ENCODE measurements around the gene WDR93. TPM values are rescaled to one million over a fixed set of nuclear protein-coding genes. Genes with fewer than 3 reads are reported as not detected.

Gene WDR93
- total RNA-seq, 1 experiment from 2014 or later, result not detected

- TF ChIP-seq FOXP4 (CRISPR knock-in tag; IDR thresholded peaks at IDR 0.05) (peak; percentile 36; the same call in 1 of the 2 replicates), ETV6 (CRISPR knock-in tag; IDR thresholded peaks at IDR 0.05) (no peak), E2F5 (CRISPR knock-in tag; IDR thresholded peaks at IDR 0.05) (no peak), JUN (CRISPR knock-in tag; IDR thresholded peaks at IDR 0.05) (no peak), NR1H2 (CRISPR knock-in tag; IDR thresholded peaks at IDR 0.05) (no peak), SP1 (CRISPR knock-in tag; conservative IDR thresholded peaks at IDR 0.05) (peak; percentile 36; the same call in 1 of the 2 replicates), USF1 (CRISPR knock-in tag; IDR thresholded peaks at IDR 0.05) (no peak), ZNF532 (CRISPR knock-in tag; IDR thresholded peaks at IDR 0.05; ENCODE audit: borderline replicate concordance) (no peak), TP53 (CRISPR knock-in tag; IDR thresholded peaks at IDR 0.05) (no peak; the same call in 1 of the 2 replicates), HMGXB4 (CRISPR knock-in tag; IDR thresholded peaks at IDR 0.05) (no peak; the same call in 1 of the 2 replicates), ZNF317 (CRISPR knock-in tag; IDR thresholded peaks at IDR 0.05; ENCODE audit: borderline replicate concordance, low read depth) (no peak), CBFB (CRISPR knock-in tag; IDR thresholded peaks at IDR 0.05; ENCODE audit: low read depth) (no peak), TEAD4 (CRISPR knock-in tag; IDR thresholded peaks at IDR 0.05) (no peak)
Measured at GRCh38 chr15:89690276-89691218, at the start of gene WDR93, which contains the start of gene PEX11A (continued).

- ChIA-PET CTCF (no interaction called here), POLR2A (no interaction called here)
- DNase-seq (ENCODE audit: low spot score) (no peak), ATAC-seq (no peak)
- H3K27ac Mint-ChIP-seq, result no peak overlapping the region
- no peaks in the 10 kb centered on the region for H3K27me3 Mint-ChIP-seq (ENCODE audit: low read depth)
- H3K9me3 Mint-ChIP-seq, result peaks cover 3% of the 10 kb centered on the region; the same call in 1 of the 2 replicates
- H3K36me3 Mint-ChIP-seq, result peaks cover 46% of the 10 kb centered on the region
- no peaks in the 10 kb centered on the region for H3K4me1 Mint-ChIP-seq
- H3K4me3 Mint-ChIP-seq, result no peak overlapping the region
- no peak for TF ChIP-seq FOXP4 (CRISPR knock-in tag; IDR thresholded peaks at IDR 0.05)
- no peak for TF ChIP-seq ZNF532 (CRISPR knock-in tag; IDR thresholded peaks at IDR 0.05; ENCODE audit: borderline replicate concordance)
- no peak for TF ChIP-seq PREB (CRISPR knock-in tag; IDR thresholded peaks at IDR 0.05; ENCODE audit: borderline replicate concordance)
- TF ChIP-seq NFYB (CRISPR knock-in tag; conservative IDR thresholded peaks at IDR 0.05; ENCODE audit: low read depth), result no peak
- TF ChIP-seq NR1H2 (CRISPR knock-in tag; IDR thresholded peaks at IDR 0.05), result no peak
Measured at GRCh38 chr15:89641053-89641452, 49.6 kb upstream of the WDR93 start.

All from WTC11 (cell line).